ENCODE data around the gene MBTPS1.

- TF ChIP-seq POLR2A (IDR thresholded peaks at IDR 0.05) (no peak), CTCF (IDR thresholded peaks at IDR 0.05) (no peak), POLR2AphosphoS5 (IDR thresholded peaks at IDR 0.05) (no peak)
Measured at GRCh38 chr16:84155771-84156170, 39.0 kb upstream of the MBTPS1 start.
